Loucy (cell line): ENCODE data around the gene SIAH3.

ENCODE experiments used
- CTCF ChIP-seq: fragments of 200-600 bp; sonication (generic); conservative IDR thresholded peaks from 2 replicates; pipeline ENCODE4 v1.5.1; 2014; ENCODE audit warnings: mild to moderate bottlenecking, antibody characterized with exemption, low read length
- EZH2phosphoT487 ChIP-seq: fragments of 200-600 bp; IDR thresholded peaks from 2 replicates; pipeline ENCODE4 v1.6.1; 2018; ENCODE audit warnings: antibody characterized with exemption, mild to moderate bottlenecking, moderate library complexity, borderline replicate concordance

- TF ChIP-seq CTCF, result no peak
- TF ChIP-seq EZH2phosphoT487, result no peak
Observed at GRCh38 chr13:45816427-45816826, 35.1 kb downstream of the SIAH3 start.
